HT-29 (cell line): ENCODE results near the gene C2. TPM values are rescaled to one million over a fixed set of nuclear protein-coding genes. Genes with fewer than 3 reads are reported as not detected.
A peak's percentile ranks its signal among the peaks of the same experiment; 100 is the strongest.

Source experiments
- DNase-seq: peaks from one replicate; pipeline ENCODE4 v3.0.0-alpha.2; 2015; ENCODE audit warnings: low spot score
- total RNA-seq: library from RNA; depleted of rRNA; stranded (reverse); fragments of >200 nt; shearing (Covaris generic); gene quantifications from 2 replicates; pipeline ENCODE4 v1.2.3, GENCODE V29; 2014; rRNA removed

Gene C2
- 0.28 and 0.91 TPM in 2 replicates for total RNA-seq

DNA sequence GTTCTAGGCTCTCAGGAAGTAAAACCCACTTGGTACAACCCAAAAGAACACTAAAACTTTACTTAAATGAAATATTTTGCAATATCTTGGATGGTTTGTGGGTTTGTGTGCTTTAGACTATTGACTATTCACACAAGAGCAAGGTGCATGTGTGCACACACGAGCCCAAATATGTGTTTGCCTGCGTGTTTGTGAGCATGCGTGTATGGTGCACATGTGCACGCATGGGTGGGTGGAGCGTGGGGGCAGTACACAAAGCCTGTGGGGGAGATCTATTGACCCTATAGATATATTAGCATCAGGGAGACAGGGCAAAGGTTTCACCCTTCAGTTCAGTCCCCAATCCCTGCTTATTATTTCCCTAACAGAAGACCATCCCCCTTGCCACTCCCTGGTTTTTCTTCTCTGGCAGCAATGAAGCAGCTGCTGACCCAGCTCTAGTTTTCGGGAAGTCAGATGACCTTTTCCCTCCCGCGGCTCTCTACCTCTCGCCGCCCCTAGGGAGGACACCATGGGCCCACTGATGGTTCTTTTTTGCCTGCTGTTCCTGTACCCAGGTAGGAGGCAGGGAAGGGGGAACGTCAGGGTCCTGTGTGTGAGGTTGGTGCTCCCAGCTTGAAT is at the start of gene C2:
Gene C2, plus strand, starts transcription at position 476 of the 621 bp plus-strand sequence. Its CDS starts 36 bp downstream, at position 512.
- DNase-seq = no peak

DNA sequence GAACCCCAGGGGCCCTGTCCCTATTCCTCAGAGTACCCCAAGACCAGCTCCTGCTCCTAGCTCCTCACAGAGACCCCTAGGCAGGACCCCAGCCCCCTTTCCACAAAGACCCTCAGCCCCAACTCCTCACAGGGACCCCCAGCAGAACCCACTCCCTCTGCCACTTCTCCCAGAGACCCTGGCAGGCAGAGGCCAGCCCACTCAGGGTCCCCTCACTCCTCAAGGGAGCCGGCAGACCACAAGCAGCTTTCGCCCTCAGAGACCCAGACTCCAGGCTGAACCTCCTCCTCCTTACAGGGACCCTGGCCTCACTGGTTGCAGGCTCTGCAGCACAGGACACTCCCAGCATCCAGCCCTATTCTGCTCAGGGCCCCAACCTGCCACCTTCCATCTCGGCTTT is 49.3 kb upstream of the C2 start:
- DNase-seq = peak; percentile 38

DNA sequence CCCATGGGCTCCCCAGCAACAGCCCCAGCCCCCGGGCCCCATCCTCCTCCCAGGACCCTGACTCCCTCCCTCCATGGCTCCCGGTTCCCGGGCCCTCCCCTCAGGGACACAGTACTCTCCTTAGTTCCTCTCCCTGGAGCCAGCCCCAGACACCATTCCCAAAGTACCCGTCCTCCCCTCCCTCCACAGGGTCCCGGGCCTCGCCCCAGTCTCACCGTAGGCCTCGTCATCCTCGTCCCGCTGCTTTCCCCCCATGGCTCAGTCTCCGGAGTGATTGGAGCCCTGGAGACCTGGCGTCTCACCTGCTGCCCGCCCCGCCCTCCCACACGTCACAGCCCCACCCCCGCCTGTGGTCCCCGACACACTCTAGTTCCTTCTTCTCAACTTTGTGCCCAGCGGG is 48.8 kb upstream of the C2 start, which contains the start of gene SLC44A4:
Gene SLC44A4, minus strand, starts transcription at position 272 of the 400 bp plus-strand sequence. Its CDS starts 17 bp downstream, at position 255.
- DNase-seq = peak; percentile 64

DNA sequence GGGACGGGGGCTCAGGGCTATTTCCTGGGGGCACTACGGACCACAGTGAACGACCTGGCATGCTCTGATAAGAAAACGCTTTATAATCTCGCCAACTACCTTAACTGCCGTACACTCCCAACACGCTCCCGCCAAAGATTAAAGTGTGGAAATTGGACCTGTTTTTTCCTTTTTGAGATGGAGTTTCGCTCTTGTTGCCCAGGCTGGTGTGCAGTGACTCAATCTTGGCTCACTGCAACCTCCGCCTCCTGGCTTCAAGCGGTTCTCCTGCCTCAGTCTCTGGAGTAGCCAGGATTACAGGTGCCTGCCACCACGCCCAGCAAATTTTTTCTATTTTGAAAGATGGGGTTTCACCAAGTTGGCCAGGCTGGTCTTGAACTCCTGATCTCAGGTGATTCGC is 48.4 kb upstream of the C2 start:
- DNase-seq = no peak

DNA sequence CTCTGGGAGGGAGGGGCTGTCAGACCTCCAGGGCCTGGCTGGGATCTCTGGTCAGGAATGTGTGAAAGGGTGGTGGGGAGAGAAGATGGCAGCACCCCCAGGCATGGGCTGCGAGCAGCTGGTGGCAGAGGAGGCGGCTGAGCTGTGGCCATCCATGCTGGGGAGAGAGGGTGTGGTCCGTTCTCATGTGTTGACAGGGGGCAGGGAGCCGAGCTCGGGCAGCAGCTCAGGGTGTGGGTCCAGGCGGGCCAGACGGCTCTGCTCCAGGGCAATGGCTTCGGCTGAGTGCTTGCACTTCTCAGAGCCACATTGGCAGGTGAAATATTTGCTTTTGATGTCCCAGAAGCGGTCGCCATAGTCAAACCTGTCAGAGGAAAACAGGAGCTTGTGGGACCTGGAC is 47.6 kb upstream of the C2 start:
- no peak for DNase-seq

DNA sequence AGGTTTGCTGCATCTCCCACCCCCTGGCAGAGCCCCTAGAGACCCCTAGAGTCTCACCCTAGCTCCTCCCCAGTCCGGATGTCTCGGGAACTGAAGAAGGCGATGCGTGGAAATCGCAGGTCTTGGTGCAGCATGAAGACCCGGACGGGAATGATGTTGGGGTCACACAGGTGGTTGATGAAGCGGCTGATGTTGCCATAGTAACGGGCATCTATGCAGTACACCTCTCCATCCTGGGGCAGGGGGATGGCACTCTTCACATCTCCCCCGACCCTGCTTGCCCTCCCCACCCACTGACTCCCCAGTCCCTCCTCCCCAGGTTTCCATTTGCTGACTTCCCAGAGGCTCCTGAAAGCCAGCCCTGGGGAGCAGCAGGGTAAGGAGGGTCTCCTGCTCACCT is 46.9 kb upstream of the C2 start:
- no peak for DNase-seq

DNA sequence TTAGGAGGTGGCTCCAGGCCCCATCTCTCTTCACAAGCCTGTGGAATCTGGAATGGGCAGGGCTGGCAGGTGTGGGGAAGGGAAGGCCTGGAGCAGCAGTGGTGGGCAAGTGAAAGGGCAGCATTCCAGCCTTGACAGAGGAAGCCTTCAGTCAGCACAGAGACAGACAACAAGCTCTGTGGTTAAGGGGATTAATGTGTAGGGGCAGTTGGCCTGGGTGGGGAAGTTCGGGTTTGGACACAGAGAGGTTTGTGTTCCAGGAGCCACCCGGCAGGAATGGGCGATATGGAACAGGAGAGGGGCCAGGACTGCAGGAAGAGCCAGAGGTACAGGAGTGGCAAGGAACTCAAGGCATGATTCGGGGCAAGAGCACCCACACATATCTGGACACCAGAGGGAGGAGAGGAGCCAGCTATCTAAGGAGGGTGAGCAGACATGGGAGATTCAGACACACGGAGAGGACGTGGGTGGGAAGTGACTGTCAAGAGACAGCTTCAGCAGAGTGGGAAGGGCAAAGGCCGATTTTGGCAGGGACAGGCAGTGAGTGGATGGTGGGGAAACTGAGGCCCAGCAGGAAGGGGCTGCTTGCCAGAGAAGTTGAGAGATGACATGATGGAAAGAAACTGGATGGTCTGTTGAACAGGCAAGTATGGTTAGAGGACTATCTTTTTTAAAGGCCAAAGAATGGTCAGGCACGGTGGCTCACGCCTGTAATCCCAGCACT is 46.2 kb upstream of the C2 start:
- DNase-seq = no peak

DNA sequence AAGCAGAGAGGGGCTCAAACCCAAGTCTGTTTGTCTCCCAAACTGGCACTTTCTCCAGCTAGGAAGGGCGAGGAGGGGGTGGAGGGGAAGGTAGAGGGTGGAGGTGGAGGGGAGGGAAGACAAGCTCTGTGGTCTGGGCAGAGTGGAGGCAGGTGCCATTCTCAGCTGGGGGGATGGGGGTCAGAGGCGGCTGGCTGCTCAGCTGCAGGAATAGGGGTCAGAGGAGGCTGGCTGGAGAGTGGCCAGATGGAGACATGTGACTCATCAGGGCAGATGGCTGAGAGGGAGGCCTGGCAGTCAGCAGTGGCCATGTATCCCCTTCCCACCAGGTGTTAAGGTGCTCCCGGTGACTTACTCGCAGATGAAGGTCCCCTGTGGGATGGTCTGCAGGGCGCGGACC is 45.2 kb upstream of the C2 start:
- DNase-seq = no peak

DNA sequence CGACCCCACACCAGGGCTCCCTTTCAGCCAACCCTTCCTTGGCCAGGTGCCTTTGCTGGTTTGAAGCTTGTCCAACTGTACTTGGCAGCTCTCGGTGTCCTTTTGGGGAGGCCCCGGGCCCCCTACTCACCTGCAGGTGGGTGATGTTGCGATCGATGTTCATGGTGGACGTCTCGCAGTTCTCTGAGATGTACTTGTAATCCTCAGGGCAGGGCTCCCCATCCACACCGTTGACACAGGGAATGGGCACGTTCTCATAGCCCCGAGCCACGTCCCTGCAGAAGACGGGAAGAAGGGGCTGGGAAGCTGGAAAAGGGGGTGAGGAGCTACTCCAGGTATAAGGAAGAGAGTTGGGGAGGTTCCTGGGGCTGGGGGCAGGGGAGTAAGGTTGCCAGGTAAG is 43.8 kb upstream of the C2 start:
- DNase-seq = no peak

DNA sequence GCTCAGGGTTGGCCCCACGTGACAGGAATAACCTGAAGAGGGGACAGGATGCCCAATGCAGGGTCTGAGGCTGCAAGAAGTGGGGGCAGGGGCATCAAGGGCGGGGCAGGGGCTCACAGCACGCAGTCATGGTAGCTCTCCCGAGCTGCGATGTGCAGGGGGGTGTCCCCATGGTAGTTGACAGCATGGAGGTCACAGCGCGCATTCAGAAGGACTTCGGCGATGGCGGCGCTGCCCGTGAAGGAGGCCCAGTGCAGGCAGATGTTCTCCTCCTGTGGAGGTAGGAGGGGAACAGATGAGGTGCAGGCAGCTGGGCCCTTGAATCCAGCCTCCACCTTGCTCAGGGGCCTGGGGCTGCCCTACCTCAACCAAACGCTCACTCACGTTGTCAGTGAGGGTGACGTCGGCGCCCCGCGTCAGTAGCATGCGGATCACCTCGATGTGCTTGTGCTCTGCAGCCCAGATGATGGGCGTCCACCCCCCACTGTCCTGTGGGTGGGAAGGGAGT is 42.9 kb upstream of the C2 start:
- no peak for DNase-seq

DNA sequence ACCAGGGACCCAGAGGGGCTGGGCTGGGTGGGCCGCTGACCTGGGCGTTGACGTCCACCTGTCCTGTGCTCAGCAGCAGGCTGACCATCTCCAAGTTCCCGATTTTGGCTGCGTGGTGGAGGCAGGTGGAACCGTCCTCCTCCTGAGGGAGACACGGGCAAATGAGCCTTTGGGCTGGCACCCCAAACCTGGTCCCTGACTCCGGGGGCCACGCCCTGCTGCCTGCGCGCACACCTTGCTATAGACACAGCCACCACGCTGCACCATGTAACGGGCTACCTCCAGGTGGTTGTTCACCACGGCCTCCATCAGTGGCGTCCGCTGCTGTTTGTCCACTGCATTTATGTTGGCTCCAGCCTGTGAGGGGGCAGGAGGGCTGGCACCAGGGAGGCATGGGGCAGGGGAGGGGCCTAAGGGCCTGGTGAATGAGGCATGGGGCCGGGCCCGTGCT is 41.0 kb upstream of the C2 start:
- no peak for DNase-seq

DNA sequence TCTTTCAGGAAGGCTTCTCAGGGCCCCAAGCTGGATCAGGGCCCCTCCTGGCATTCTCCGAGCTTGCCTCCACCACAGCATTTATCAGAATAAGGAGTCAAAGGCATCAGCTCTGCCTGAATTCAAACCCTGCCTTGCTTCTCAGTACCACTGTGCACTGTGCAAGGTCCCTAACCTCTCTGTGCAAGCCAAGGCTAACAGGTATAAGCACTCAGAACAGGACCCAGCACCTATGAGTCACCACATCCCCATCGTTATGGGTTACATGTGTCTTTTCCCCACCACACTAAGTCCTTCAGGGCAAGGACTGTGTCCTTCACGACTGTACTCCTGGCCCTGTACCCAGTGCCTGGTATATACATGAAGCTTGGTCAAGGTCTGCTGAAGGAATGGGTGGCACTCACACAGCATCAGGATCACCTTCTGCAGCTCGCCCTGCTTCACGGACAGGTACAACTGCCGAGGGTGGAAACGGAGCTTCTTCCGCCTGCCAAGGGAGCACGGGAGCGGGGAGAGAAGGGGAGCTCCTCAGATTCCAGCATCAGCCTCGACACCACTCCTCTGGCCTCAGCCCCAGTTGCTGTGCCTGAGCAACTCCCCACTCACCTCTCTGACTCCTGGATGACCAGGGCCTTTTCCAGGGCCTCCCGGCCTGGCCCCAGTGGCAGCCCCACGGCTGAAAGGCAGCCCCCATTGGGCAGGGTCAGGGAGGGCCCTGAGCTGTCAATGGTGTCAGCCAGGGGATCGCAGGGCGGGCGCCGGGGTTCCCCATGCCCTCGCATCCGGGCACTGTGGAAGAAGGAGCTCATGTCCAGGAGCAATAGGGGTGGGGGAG is 40.1 kb upstream of the C2 start:
- DNase-seq = no peak

DNA sequence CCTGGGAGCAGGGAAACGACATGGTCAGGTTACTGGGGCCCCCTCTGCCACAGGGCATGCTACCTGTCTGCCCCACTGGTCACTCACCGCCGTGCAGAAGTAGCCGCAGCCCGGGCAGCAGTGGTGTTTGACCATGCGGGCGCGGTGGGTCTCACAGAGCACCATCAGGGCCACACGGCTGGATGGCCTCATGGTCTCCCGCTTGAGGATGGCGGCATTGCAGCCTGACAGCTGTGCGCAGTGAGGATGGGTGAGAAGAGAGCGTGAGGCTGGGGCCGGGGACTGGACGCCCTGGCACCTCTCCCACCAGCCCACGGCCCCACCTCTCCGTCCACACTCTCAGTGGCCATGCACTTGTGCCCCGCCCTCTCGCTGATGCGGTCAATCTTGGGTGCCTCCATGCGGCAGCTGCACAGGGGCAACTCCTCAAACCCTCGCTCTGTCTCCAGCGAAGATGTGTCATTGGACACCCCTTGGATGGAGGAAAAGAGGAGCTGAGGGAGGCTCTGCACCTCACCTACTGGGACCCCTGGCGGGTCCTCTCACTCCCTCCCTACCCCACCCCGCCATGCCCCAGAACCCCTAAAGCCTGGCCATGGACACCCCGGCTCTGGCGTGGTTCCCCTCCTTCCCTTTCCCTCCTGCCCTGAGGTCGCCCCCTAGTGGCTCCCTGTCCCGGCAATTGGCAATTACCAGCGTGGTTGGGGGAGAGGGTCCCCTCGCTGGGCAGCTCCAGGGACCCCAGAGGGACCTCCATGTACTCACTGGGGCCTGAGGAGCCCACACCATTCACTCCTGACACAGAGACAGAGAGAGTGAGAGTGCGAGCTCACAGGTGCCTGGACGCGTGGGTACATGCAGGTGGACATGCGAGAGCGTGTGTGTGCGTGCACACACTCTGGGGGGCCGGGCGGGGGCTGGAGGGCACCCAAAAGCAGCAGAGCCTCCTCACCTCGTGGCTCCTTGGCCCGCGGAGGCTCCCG is 39.0 kb upstream of the C2 start:
- DNase-seq = peak; percentile 25

DNA sequence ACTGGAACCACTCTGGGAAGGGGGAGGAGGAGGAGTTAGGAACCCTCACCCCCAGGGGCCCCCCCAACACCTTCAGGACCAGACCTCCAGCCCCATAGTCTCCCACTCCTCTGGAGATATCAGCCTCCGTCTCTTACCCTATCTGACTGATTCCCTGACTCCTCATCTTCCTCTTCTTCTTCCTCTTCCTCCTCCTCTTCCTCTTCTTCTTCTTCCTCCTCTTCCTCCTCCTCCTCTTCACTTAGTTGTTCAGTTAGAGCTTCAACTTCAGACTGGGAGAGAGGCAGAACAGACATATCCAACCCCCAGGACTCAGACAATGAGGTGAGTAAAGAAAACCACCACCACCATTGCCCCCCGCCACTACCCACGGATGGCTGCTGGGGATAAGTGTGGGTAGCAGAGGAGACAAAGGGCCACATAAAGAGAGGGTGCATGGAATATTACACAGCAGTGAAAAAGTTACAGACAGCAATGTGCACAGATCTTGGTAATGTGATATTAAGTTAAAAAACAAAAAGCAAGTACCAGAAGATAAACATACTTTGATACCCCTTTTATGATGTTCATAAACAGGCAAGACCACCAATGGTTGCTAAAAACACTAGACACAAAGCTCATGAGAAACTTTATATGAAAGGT is 38.1 kb upstream of the C2 start:
- no peak for DNase-seq

DNA sequence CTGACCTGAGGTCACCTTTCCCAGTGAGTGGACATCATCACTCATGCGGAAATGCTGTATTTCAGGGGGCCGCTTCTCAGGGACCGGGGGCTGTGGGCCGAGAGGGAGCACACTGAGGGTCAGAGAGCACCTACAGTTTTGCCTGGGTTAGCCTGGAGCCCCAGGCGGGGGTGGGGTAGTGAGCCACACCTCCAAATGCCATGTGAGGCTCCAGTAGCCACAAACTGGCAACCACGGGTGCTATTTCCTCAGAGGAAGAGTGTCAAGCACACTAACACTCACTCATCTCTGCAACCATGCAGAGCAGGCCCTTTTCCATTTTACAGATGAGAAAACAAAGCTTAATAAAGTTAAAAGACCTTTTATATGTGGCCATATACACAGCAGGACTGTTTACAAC is 34.7 kb upstream of the C2 start:
- DNase-seq = no peak

DNA sequence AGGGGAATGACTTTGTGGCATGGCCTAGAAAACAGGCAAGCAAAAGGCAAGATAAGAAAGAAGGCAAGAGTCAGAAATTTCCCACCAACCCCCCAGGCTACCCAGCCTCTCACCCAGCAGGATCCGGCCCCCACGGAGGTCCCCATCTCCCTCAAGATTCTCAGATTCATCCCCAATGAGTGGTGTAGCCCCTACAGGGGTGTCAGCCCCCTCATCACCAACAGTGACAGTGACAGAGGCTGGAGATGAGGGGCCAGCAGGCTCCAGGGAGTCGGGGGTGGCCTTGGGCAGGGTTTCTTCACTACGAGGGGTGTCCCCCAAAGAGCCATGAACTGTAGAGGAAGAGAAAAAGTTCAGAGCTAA is 31.0 kb upstream of the C2 start:
- no peak for DNase-seq

DNA sequence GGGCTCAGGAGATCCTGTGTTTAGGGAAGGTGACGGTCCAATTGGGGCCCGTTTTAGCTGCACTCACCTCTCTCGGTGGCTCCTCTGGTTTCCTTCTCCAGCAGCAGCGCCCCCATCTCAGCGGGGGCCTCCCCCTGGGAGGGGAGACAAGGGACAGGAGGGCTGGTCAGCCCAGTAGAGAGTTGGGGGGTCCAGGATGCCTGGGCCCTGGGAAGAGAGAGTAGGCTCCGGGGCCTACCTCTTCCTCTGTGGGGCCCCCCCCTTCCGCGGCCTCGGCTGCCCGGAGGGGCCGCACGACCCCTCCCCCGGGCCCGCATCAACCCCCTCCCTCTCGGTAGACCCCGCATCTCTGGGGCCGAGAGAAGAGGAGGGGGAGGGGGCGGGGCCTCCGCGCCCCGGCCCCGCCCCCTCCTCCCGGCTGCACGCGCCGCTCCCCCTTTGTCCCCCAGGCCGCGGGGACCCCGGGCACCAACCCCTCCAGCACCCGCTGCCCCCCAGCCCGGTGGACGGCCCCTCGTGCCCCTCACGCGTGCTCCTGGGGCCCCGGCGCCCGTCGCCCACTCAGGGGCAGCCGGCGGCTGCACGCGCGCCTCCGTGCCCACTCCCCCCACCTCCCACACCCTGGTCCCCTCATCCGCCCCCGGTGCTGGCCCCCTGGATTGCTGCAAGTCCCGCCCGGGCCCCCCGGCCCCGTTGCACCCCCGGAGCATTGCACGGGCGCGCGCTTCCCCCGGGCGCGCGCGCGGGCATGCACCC is 30.5 kb upstream of the C2 start:
- DNase-seq = no peak

DNA sequence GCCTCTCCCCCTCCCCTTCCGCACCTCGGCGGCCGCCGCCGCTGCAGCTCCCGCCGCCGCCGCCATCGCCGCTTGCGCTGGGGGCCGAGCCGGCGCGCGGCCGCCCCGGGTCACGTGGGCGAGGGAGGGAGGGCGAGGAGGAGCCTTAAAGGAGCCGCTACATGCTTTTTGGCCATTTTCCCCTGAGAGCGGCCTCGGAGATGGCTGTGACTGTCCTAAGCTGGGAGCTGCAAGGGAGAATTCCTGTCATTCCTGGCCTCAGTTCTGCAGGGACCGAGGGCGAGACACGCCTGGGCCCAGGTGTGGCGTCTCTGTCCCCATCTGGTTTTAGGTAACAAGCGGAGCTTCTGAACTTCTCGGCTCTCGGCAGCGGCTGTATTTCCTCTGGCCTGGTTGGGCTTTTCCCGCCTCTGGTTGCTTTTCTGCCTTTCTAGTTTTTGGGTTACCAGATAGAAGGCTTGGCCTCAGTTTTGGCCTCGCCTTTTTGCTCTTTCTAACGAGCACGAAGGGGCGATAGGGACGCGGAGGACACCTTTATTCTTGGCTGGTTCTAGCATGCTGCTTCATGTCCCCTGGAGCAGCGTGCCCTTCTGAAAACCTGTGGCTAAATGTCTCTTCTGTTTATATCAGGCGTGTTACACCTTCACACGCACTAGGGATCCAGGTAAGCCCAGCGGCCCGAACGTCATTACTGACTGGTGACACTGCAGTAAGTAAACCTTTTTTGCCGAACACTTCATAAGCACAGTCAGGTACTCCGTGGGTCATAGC is 29.7 kb upstream of the C2 start, which contains the start of gene EHMT2:
Gene EHMT2, minus strand, starts transcription at position 87 of the 771 bp plus-strand sequence. Its CDS starts 21 bp downstream, at position 66.
- peak; percentile 82 for DNase-seq
